PFSK-1 (cell line): Measurements from ENCODE around the gene STYK1.

ENCODE experiments used
- FOXP2 ChIP-seq: optimal IDR thresholded peaks from 2 replicates; pipeline ENCODE3; 2011; ENCODE audit warnings: borderline replicate concordance, control low read depth, inconsistent platforms; ENCODE audit not compliant: insufficient read depth; ENCODE audit errors: extremely low read length, extremely low read depth
- POLR2AphosphoS5 ChIP-seq: IDR thresholded peaks from 2 replicates; pipeline ENCODE4 v1.6.1; 2012; ENCODE audit warnings: low read depth, mild to moderate bottlenecking, control low read depth, low read length, moderate library complexity
- SIN3A ChIP-seq: IDR thresholded peaks from 2 replicates; pipeline ENCODE4 v1.6.1; 2012; ENCODE audit warnings: mild to moderate bottlenecking, low read length, moderate library complexity, borderline replicate concordance; ENCODE audit not compliant: insufficient read depth
- TAF1 ChIP-seq: IDR thresholded peaks from 2 replicates; pipeline ENCODE4 v1.6.1; 2012; ENCODE audit warnings: low read length, control low read depth, borderline replicate concordance; ENCODE audit not compliant: insufficient read depth
- TF ChIP-seq, protein P1 (sequence below), 2 experiments: IDR thresholded peaks; 2 replicates each; pipeline versions ENCODE4 v1.6.1 to v1.8.0; 2011 to 2012; ENCODE audit warnings: low read depth in 2 of 2, low read length in 2 of 2, control low read depth in 1 of 2, inconsistent platforms in 1 of 2, mild to moderate bottlenecking in 1 of 2, moderate library complexity in 1 of 2; ENCODE audit not compliant: insufficient read depth in 1 of 2

Gene STYK1

DNA sequence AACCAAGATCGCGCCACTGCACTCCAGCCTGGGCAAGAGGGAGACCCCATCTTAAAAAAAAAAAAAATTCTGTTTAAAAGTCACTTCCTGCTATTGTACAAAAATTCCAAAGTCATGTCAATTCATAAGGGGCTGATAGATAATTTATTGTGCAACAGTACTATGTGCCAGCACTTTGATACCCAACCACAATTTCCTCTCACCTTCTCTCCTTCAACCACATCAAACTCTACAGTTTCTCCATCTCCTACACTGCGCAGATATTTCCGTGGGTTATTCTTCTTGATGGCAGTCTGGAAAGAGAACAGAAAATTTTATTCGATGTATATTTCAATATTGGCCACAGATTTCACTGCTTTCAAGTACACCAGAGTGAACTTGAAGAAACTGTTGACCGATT is 41.6 kb upstream of the STYK1 start:
- TF ChIP-seq TAF1: no peak
- TF ChIP-seq FOXP2: no peak
- no peak for TF ChIP-seq POLR2AphosphoS5
- TF ChIP-seq, protein P1, sequence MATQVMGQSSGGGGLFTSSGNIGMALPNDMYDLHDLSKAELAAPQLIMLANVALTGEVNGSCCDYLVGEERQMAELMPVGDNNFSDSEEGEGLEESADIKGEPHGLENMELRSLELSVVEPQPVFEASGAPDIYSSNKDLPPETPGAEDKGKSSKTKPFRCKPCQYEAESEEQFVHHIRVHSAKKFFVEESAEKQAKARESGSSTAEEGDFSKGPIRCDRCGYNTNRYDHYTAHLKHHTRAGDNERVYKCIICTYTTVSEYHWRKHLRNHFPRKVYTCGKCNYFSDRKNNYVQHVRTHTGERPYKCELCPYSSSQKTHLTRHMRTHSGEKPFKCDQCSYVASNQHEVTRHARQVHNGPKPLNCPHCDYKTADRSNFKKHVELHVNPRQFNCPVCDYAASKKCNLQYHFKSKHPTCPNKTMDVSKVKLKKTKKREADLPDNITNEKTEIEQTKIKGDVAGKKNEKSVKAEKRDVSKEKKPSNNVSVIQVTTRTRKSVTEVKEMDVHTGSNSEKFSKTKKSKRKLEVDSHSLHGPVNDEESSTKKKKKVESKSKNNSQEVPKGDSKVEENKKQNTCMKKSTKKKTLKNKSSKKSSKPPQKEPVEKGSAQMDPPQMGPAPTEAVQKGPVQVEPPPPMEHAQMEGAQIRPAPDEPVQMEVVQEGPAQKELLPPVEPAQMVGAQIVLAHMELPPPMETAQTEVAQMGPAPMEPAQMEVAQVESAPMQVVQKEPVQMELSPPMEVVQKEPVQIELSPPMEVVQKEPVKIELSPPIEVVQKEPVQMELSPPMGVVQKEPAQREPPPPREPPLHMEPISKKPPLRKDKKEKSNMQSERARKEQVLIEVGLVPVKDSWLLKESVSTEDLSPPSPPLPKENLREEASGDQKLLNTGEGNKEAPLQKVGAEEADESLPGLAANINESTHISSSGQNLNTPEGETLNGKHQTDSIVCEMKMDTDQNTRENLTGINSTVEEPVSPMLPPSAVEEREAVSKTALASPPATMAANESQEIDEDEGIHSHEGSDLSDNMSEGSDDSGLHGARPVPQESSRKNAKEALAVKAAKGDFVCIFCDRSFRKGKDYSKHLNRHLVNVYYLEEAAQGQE (IDR thresholded peaks at IDR 0.05; ENCODE audit: insufficient read depth in 1 of 2, low read depth in 2 of 2, low read length in 2 of 2): no peak
- TF ChIP-seq SIN3A: no peak

DNA sequence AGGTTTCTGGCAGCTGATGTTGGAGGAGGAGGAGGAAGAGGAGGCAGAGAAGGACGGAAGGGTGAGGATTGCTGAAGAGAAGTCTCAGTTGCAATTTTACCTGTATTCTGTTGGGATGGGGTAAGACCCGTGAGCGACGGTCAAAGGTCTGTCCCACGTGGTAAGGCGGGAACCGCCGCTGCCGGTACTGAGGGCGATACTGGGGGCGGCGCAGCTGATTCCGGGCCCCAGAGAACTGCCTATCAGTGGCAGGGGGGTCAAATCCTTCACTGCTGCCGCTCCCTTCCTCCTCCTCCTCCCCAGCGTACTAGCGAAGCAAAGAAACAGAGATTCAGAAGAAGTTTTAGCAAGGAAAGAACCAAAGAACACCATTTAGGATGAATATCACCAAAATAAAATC is 36.0 kb upstream of the STYK1 start:
- TF ChIP-seq FOXP2 (no peak), TAF1 (no peak), SIN3A (no peak), POLR2AphosphoS5 (no peak)
- TF ChIP-seq, protein P1 (IDR thresholded peaks at IDR 0.05; ENCODE audit: insufficient read depth in 1 of 2, low read depth in 2 of 2, low read length in 2 of 2): no peak

DNA sequence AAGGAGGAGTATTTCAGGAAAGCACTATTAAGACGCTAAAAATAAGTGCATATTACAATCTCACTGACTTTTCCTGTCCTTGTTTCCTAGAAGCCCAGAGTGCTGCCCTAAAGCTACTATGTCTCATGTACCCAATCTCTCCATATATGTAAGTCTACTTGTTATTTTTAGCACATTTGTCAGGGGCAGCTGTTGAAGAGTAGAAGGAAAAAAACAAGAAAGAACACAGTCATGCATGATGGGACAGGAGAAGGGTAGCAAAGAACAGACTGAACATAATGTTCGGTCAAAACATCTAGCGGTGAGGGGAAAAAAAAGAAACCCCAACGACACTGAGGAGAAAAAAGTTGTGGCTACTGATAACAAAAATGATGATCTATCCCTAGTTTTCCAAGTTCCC is 35.0 kb upstream of the STYK1 start:
- TF ChIP-seq FOXP2: no peak
- TF ChIP-seq TAF1: no peak
- TF ChIP-seq SIN3A: no peak
- no peak for TF ChIP-seq POLR2AphosphoS5
- TF ChIP-seq, protein P1 (IDR thresholded peaks at IDR 0.05; ENCODE audit: insufficient read depth in 1 of 2, low read depth in 2 of 2, low read length in 2 of 2): no peak

DNA sequence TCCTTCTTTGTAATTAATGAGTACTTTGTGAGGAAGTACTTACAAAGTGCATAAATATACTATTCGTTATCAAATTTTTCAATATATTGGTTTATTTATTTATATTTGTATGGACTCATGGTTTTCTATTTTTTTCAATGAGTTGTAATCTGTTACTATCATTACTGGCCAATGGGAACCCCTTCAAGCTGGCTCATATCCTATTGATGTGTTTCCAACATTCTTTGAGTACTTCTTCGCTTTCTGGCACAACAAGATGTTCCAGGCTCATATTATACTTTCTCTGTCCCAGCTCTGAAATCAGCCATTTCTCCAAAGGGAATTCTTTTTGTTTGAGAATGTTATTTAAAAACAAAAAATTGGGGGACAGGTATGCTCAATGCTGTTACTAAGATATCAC is 31.8 kb upstream of the STYK1 start:
- TF ChIP-seq, protein P1 (IDR thresholded peaks at IDR 0.05; ENCODE audit: insufficient read depth in 1 of 2, low read depth in 2 of 2, low read length in 2 of 2): no peak
- no peak for TF ChIP-seq POLR2AphosphoS5
- no peak for TF ChIP-seq FOXP2
- no peak for TF ChIP-seq SIN3A
- no peak for TF ChIP-seq TAF1

DNA sequence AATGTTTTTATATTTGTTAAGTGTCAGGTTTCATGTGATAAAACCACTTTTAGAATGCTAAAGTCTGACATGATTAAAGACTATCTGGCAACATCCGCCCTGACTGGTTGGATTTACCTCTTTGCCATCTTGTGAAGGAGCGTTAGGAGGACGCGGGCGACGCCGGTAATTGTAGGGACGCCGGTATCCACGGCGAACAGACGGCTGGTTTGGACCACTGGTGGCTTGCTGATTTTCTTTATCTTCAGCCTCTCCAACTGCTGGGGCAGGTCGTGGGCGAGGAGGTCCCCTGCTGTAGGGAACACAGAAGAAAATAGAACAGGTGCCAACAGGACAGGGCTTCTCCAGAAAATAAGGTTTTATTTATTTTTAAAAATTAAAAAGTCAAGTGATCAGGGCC is 28.0 kb upstream of the STYK1 start:
- no peak for TF ChIP-seq POLR2AphosphoS5
- TF ChIP-seq TAF1: no peak
- TF ChIP-seq FOXP2: no peak
- TF ChIP-seq, protein P1 (IDR thresholded peaks at IDR 0.05; ENCODE audit: insufficient read depth in 1 of 2, low read depth in 2 of 2, low read length in 2 of 2): no peak
- TF ChIP-seq SIN3A: no peak
